ENCODE data around the gene CC2D2B.

GRCh38 chr10:95876756-95877155 lies 31.0 kb upstream of the CC2D2B start:
- TF ChIP-seq CTCF (IDR thresholded peaks at IDR 0.05; ENCODE audit: low read depth, low read length), result no peak
- no peak for TF ChIP-seq EZH2phosphoT487 (IDR thresholded peaks at IDR 0.05; ENCODE audit: low read depth)

Measured in OCI-LY3 (cell line).